Left hindlimb (tissue), 1 donor: ENCODE measurements around the gene SLC16A12.
A peak's percentile ranks its signal among the peaks of the same experiment; 100 is the strongest.

Experiments
- DNase-seq: peaks from one replicate; pipeline ENCODE4 v3.0.0-alpha.2; 2018

SLC16A12 gene

GRCh38 chr10:89505640-89506275 lies 29.6 kb downstream of the SLC16A12 start:
- DNase-seq = no peak

GRCh38 chr10:89504691-89505090 lies 30.7 kb downstream of the SLC16A12 start:
- no peak for DNase-seq

DNA sequence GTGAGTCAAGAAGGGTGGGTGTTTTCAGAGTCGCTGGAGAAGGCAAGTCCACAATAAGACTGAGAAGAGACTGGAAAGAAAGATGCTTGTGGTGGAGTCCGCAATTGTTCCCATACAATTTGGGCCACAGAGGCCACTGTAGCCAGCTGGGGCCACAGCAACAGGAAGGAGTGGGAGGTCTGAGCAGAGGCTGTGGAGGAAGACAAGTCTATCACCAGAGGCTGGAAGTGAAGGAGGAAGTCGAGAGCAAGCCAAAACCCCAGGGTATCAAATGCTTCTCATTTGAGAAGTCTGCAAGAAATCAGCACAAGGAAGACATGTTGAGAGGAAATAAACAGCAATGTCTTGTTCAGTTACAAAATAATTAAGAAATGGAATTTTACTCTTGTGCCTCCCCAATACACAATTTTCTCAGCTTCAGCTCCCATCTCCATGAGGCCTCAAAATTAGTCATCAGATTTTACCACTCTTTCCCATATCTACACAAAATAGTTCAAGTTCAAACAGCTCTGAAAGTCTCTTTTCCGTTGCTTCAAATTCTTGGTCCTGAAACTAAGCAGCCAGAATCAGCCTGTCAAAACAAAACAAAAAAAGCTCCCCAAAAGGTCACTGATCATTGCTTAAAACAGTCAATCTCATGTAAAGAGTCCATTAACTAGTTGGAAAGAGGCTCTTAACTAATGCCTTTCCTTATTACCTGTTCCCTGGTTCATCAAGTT lies 31.6 kb downstream of the SLC16A12 start:
- no peak for DNase-seq

GRCh38 chr10:89503151-89503550 lies 32.2 kb downstream of the SLC16A12 start:
- DNase-seq = no peak

GRCh38 chr10:89502549-89502948 lies 32.8 kb downstream of the SLC16A12 start:
- no peak for DNase-seq

DNA sequence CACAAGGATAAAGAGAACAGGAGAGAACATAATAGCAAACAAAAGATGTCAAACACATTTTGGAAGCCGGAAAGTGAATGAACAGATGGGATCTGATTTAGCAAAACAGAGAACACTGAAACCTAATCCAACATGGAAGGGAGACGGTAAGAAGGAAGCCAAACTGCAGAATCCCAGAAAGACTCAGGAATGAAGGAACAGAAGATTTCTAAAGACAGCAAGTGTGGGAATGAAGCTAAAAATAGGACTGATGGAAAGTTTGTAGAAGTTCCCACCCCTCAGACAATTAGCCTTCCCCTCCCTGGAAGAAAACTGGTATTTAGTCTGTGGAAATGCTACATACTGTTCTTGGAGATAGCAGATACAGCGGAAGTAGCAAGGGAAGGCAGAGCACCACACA lies 40.8 kb downstream of the SLC16A12 start:
- DNase-seq = no peak

DNA sequence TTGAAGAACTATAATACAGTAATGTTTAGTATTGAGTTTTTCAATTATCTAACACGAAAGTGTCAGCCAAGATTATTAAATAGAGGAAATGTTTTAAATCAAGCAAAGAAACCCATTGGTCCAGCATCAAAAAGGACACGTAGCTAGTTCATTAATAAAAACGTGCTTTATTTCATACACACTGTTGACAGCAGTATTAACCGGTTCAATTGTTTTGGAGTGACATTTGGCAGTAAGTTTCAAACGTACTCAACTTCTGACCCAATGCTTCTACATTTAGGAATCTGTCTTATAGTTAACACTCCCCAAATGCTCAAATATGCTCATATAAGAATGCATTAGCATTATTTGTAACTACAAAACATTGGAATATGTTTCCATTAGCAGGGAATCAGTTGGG lies 41.3 kb downstream of the SLC16A12 start:
- no peak for DNase-seq

- no peak for DNase-seq
Measured at GRCh38 chr10:89491932-89492331, 43.5 kb downstream of the SLC16A12 start.

DNA sequence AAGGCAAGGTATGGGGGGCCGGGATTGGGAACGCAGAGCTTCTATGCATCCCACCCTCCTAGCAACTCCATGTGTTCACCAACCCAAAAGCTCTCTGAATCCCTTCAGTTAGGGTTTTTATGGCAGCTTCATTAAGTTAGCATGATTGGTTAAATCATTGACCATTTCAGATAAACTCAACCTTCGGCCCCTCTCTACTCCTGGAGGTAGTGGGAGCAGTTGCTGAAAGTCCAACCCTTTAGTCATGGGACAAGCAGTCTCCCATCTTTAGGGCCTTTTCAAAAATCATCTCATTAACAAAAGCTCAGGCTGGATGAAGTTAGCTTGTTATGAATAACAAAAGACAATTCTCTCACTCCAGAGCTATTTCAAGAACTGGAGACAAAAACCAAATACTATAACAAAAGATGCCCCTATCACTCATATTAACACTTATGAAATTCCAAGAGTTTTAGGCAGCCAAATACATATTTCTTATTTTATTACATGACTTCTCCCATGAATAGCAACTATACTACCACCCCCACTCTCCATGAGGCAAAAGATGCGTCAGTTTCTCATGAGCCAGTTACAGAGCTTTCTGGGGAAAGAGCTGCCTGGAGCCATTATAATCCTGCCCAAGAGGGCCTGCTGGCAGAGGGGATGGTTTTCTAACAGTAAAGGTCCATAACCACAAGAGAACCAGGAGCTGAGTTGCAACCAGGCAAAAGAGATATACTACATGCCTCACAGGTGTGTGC lies 44.6 kb downstream of the SLC16A12 start:
- no peak for DNase-seq

DNA sequence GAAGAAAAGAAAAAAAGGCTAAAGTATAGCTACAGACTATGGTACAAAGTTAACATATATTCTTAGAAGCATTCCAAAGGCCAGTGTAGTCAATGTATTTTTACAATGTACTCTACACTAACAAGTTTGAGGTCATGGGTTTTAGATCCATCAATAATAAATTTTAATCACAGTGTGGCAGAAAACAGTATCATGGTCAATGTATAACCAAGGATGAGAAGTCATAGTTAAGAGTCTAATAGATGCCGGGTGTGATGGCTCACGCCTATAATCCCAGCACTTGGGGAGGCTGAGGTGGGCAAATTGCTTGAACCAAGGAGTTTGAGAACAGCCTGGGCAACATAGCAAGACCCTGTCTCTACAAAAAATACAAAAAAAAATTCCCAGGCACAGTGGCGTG lies 53.1 kb downstream of the SLC16A12 start:
- no peak for DNase-seq

GRCh38 chr10:89481662-89482061 lies 53.7 kb downstream of the SLC16A12 start:
- no peak for DNase-seq

DNA sequence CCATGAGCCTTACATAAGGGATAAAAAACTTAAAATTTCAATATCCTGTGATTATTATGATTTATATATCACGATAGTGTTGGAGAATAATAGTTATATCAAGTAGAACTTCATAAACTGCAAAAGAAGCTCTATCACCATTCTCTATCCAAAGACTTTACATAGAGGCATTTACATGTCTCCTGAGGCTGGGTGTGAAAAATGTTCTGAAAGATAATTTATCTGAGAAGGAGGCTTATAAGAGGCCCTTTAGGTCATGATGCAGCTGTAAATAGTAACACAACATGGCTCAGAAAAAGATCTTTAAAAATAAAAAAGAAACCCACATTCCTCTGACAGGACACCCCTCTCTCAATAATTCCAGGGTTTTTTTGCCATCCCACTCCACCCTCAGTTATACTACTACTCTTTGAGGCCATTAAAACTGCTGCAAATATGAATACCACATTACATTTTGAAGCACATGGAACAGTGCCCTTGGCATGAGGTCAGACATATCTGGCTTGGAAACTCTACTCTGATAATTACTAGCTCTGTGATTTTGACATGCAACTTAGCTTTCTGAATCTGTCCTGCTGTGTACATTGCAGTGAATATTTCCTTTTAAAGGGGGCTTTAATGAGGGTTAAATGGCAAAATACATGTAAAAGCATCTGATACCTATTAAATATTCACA lies 55.5 kb downstream of the SLC16A12 start:
- peak; percentile 51 for DNase-seq

GRCh38 chr10:89478739-89479654 lies 56.4 kb downstream of the SLC16A12 start:
- no peak for DNase-seq

DNA sequence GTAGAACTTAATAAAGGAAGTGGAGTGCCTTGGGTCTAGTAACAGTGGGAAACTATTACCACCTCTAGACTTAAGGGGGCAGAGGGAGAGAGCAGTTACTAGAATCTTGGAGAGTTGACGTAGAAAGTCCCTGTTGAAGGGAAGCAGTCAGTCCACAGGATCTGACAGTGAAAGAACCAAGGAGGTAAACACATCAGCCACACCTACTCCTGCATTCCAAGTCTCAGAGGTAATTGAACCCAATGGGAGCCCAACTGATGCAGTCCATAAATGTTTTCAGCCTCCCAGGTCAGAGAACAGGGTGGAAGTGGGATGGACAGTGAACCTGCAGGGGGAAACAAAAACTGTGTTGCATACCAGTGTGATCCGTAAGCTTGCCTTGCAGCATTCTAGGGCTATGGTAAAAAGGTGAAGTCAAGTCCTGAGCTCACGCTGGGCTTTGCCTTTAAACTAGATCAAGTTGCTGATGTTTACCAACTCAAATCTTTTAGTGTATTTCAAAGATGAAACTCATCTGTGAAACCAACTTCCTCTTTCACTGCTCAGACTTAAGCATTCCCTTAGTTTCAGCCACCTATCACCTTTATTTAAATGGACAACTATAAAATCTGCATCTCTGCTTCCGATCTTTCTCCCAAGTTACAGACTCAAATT lies 57.2 kb downstream of the SLC16A12 start:
- no peak for DNase-seq

- no peak for DNase-seq
Measured at GRCh38 chr10:89476150-89476549, 59.2 kb downstream of the SLC16A12 start.

- DNase-seq = no peak
Measured at GRCh38 chr10:89475591-89475998, 59.8 kb downstream of the SLC16A12 start.

DNA sequence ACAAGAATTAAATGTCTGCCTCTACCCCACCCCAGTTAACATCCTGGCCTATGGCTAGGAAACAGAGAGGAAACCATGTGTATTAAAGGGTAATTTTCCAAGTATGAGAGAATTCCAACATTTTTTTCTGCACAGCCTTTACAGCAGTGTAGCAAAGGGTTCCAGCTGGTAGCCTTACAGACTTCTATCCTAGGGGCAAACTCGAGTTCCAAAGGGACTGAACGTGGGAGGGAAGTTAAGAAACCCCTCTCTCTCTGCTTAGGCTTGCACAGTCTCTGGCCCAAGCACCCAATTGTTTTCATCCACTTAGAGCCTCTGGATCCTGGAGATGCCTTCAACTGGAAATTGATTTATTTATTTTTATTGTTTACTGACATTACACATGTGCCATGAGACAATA lies 60.3 kb downstream of the SLC16A12 start:
- no peak for DNase-seq

DNA sequence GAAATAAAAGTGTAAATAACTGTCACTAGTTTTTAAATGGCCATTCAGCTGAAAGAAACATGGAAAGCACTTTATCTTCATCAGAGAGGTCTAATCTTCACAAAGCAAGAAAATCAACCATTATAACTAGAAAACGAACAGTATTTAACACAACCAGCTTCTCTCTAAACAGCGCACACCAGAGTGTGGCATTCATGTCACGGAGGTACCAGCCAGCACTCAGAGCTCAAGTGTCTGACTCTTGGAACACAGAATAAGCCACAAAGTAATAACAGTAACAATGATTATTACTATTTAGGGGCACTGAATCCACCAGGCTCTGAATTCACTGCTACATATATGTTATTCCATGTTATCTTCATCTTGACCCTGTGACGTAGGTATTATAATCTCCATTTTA lies 60.9 kb downstream of the SLC16A12 start:
- DNase-seq = no peak

GRCh38 chr10:89471110-89471809 lies 64.1 kb downstream of the SLC16A12 start:
- no peak for DNase-seq

DNA sequence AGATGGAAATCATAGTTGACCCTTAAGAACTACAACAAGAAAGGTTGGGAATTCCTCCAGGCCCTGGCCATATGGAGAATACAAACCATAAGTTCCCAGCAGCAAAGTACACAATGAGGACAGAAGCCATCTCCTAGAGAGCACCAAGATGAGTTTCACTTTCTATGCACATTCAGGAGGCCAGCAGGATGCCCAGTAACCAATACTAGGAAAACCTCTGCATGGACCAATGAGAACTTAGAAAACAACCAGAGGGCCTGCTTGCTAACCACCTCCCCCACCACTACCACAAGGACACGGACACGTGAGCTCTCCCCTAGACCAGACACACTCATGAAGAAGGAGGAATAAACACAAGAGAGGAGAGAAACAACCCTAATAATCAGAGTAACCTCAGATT lies 64.8 kb downstream of the SLC16A12 start:
- DNase-seq = no peak

- no peak for DNase-seq
Measured at GRCh38 chr10:89469517-89469916, 65.9 kb downstream of the SLC16A12 start.
